SK-N-SH treated with all-trans-retinoic acid at 6 μM for 48 hours (cell line): ENCODE results near the gene ANG.

ENCODE experiments used
- ATAC-seq: fragments of 200-7000 bp; cut with Tn5 transposase; 3 replicates; pipeline ENCODE4 v1.9.1; 2020; ENCODE audit warnings: mild to moderate bottlenecking, moderate library complexity
- ARNTL ChIP-seq: fragments of 450-650 bp; formaldehyde crosslinking; IDR thresholded peaks from 2 replicates; pipeline ENCODE4 v1.5.0; 2020; ENCODE audit warnings: low read depth, mild to moderate bottlenecking, moderate library complexity, borderline replicate concordance
- BACH2 ChIP-seq: fragments of 250-450 bp; sonication (Bioruptor Pico); IDR thresholded peaks from 2 replicates; pipeline ENCODE4 v1.9.0; 2021; ENCODE audit warnings: mild to moderate bottlenecking, borderline replicate concordance
- CSRNP3 ChIP-seq: fragments of 250-450 bp; sonication (Bioruptor Pico); IDR thresholded peaks from 2 replicates; pipeline ENCODE4 v1.5.1; 2021; ENCODE audit warnings: mild to moderate bottlenecking, moderate library complexity
- ESRRG ChIP-seq: fragments of 250-450 bp; sonication (Bioruptor Pico); IDR thresholded peaks from 2 replicates; pipeline ENCODE4 v1.6.1; 2021; ENCODE audit warnings: mild to moderate bottlenecking
- GLIS3 ChIP-seq: fragments of 250-450 bp; sonication (Bioruptor Pico); IDR thresholded peaks from 2 replicates; pipeline ENCODE4 v1.5.0; 2020; ENCODE audit warnings: mild to moderate bottlenecking, moderate library complexity
- OSR1 ChIP-seq: fragments of 250-450 bp; sonication (Bioruptor Pico); IDR thresholded peaks from 2 replicates; pipeline ENCODE4 v1.8.0; 2022; ENCODE audit warnings: moderate library complexity, mild to moderate bottlenecking, inconsistent platforms
- PATZ1 ChIP-seq: fragments of 250-450 bp; sonication (Bioruptor Pico); IDR thresholded peaks from 2 replicates; pipeline ENCODE4 v1.8.0; 2020; ENCODE audit warnings: mild to moderate bottlenecking, moderate library complexity, borderline replicate concordance
- PPARA ChIP-seq: fragments of 250-450 bp; sonication (Bioruptor Pico); IDR thresholded peaks from 2 replicates; pipeline ENCODE4 v1.5.0; 2020; ENCODE audit warnings: mild to moderate bottlenecking, borderline replicate concordance
- RARB ChIP-seq: fragments of 250-450 bp; sonication (Bioruptor Pico); IDR thresholded peaks from 2 replicates; pipeline ENCODE4 v1.8.0; 2021; ENCODE audit warnings: mild to moderate bottlenecking, moderate library complexity
- SNAI2 ChIP-seq: fragments of 250-450 bp; sonication (Bioruptor Pico); IDR thresholded peaks from 2 replicates; pipeline ENCODE4 v1.5.0; 2020; ENCODE audit warnings: mild to moderate bottlenecking, moderate library complexity
- TOX ChIP-seq: fragments of 250-450 bp; sonication (Bioruptor Pico); IDR thresholded peaks from 2 replicates; pipeline ENCODE4 v1.8.0; 2021; ENCODE audit warnings: mild to moderate bottlenecking, moderate library complexity, borderline replicate concordance
- TSHZ2 ChIP-seq: fragments of 250-450 bp; sonication (Bioruptor Pico); IDR thresholded peaks from 2 replicates; pipeline ENCODE4 v1.5.0; 2020; ENCODE audit warnings: mild to moderate bottlenecking, moderate library complexity
- ZC3H10 ChIP-seq: fragments of 250-450 bp; sonication (Bioruptor Pico); IDR thresholded peaks from 2 replicates; pipeline ENCODE4 v1.5.1; 2021; ENCODE audit warnings: mild to moderate bottlenecking, moderate library complexity
- ZFP3 ChIP-seq: fragments of 250-450 bp; sonication (Bioruptor Pico); IDR thresholded peaks from 2 replicates; pipeline ENCODE4 v1.5.0; 2020; ENCODE audit warnings: mild to moderate bottlenecking, moderate library complexity
- ZFP30 ChIP-seq: fragments of 450-650 bp; formaldehyde crosslinking; IDR thresholded peaks from 2 replicates; pipeline ENCODE4 v1.5.0; 2022; ENCODE audit warnings: mild to moderate bottlenecking, moderate library complexity
- ZNF565 ChIP-seq: fragments of 450-650 bp; formaldehyde crosslinking; conservative IDR thresholded peaks from 2 replicates; pipeline ENCODE4 v1.5.0; 2020; ENCODE audit warnings: low read depth, mild to moderate bottlenecking, moderate library complexity
- ZNF70 ChIP-seq: fragments of 450-650 bp; formaldehyde crosslinking; IDR thresholded peaks from 2 replicates; pipeline ENCODE4 v1.5.0; 2020; ENCODE audit warnings: mild to moderate bottlenecking, moderate library complexity
- ZNF8 ChIP-seq: fragments of 450-650 bp; formaldehyde crosslinking; IDR thresholded peaks from 2 replicates; pipeline ENCODE4 v1.5.0; 2020; ENCODE audit warnings: mild to moderate bottlenecking, moderate library complexity

ANG gene

GRCh38 chr14:20706657-20707355 is 18.2 kb downstream of the ANG start:
- TF ChIP-seq ZFP3 (CRISPR knock-in tag) (no peak), RARB (CRISPR knock-in tag) (no peak), ZFP30 (CRISPR knock-in tag) (no peak), ESRRG (CRISPR knock-in tag) (no peak), SNAI2 (CRISPR knock-in tag) (no peak), ZNF70 (no peak), ZNF565 (CRISPR knock-in tag) (no peak), CSRNP3 (CRISPR knock-in tag) (no peak), ZC3H10 (CRISPR knock-in tag) (no peak), GLIS3 (no peak), PPARA (CRISPR knock-in tag) (no peak), PATZ1 (CRISPR knock-in tag) (no peak), OSR1 (CRISPR knock-in tag) (no peak), BACH2 (CRISPR knock-in tag) (no peak)
- no peak for ATAC-seq

- TF ChIP-seq RARB (CRISPR knock-in tag) (no peak), SNAI2 (CRISPR knock-in tag) (no peak), TSHZ2 (CRISPR knock-in tag) (no peak), ZNF565 (CRISPR knock-in tag) (no peak), BACH2 (CRISPR knock-in tag) (no peak)
- no peak for ATAC-seq
These were observed 19.1 kb downstream of the ANG start for GRCh38 chr14:20707622-20708021.

- TF ChIP-seq RARB (CRISPR knock-in tag) (no peak), BACH2 (CRISPR knock-in tag) (no peak), ZNF8 (no peak), ZFP3 (CRISPR knock-in tag) (no peak), PATZ1 (CRISPR knock-in tag) (no peak), TSHZ2 (CRISPR knock-in tag) (no peak), OSR1 (CRISPR knock-in tag) (no peak), GLIS3 (no peak), ARNTL (CRISPR knock-in tag) (no peak), ZNF70 (no peak), TOX (CRISPR knock-in tag) (no peak), ESRRG (CRISPR knock-in tag) (no peak)
- ATAC-seq = no peak
These were observed 22.7 kb downstream of the ANG start for GRCh38 chr14:20711261-20711660.
